Smooth muscle cell (in vitro differentiated cells): ENCODE measurements around the gene PCP4. TPM values are rescaled to one million over a fixed set of nuclear protein-coding genes. Genes with fewer than 3 reads are reported as not detected.

ENCODE experiments used
- DNase-seq: peaks from one replicate; lab custom pipeline; 2025; ENCODE audit not compliant: unreplicated experiment; lab: John Stamatoyannopoulos, UW
- H2AFZ ChIP-seq: fragments of 200-600 bp; sonication (generic); 2 replicates; pipeline ENCODE4 v1.6.0; 2016; ENCODE audit warnings: antibody characterized with exemption, low read depth, mild to moderate bottlenecking
- H3F3A ChIP-seq: fragments of 200-600 bp; sonication (generic); 2 replicates; pipeline ENCODE4 v1.6.0; 2017; ENCODE audit warnings: antibody characterized with exemption, low read depth
- H3K27ac ChIP-seq: fragments of 200-600 bp; sonication (generic); 2 replicates; pipeline ENCODE4 v1.5.1; 2016; ENCODE audit warnings: low read depth, mild to moderate bottlenecking
- H3K27me3 ChIP-seq: fragments of 200-600 bp; sonication (generic); 2 replicates; pipeline ENCODE4 v1.6.1; 2016; ENCODE audit warnings: low read depth, mild to moderate bottlenecking
- H3K36me3 ChIP-seq: fragments of 200-600 bp; sonication (generic); 2 replicates; pipeline ENCODE4 v1.5.1; 2016; ENCODE audit warnings: low read depth
- H3K4me1 ChIP-seq: fragments of 200-600 bp; sonication (generic); 2 replicates; pipeline ENCODE4 v1.5.1; 2016; ENCODE audit warnings: low read depth
- H3K4me2 ChIP-seq: fragments of 200-600 bp; sonication (generic); 2 replicates; pipeline ENCODE4 v1.6.0; 2016; ENCODE audit warnings: mild to moderate bottlenecking
- H3K4me3 ChIP-seq: fragments of 200-600 bp; sonication (generic); 2 replicates; pipeline ENCODE4 v1.5.1; 2016; ENCODE audit warnings: mild to moderate bottlenecking
- H3K79me2 ChIP-seq: fragments of 200-600 bp; sonication (generic); 2 replicates; pipeline ENCODE4 v1.6.0; 2016; ENCODE audit warnings: low read depth, mild to moderate bottlenecking
- H3K9ac ChIP-seq: fragments of 200-600 bp; sonication (generic); 2 replicates; pipeline ENCODE4 v1.6.0; 2016; ENCODE audit warnings: low read depth
- H3K9me3 ChIP-seq: fragments of 200-600 bp; sonication (generic); replicated peaks from 2 replicates; pipeline ENCODE4 v1.5.1; 2016; ENCODE audit warnings: low read depth
- H4K20me1 ChIP-seq: fragments of 200-600 bp; sonication (generic); 2 replicates; pipeline ENCODE4 v1.6.0; 2016; ENCODE audit warnings: low read depth
- CTCF ChIP-seq: fragments of 200-600 bp; sonication (generic); IDR thresholded peaks from 2 replicates; pipeline ENCODE4 v1.5.1; 2017; ENCODE audit warnings: borderline replicate concordance, mild to moderate bottlenecking, antibody characterized with exemption; ENCODE audit not compliant: insufficient read depth, poor library complexity, severe bottlenecking
- WGBS: methylation state at CpG from one replicate; pipeline ENCODE4 v1.1.7; 2016; ENCODE audit warnings: low lambda C conversion rate; 5-methylcytosine and 5-hydroxymethylcytosine counted together
- polyA plus RNA-seq: library from polyadenylated mRNA; unstranded; fragments of >200 nt; fragmentation: Nextera tagmentation; extraction: Ambion mirVana; gene quantifications from 2 replicates; pipeline ENCODE4 v1.2.1, GENCODE V29; 2016
- total RNA-seq: library from RNA; depleted of rRNA; stranded (reverse); fragments of >200 nt; gene quantifications from 2 replicates; pipeline ENCODE4 v1.2.3, GENCODE V29; 2014

Gene PCP4
- total RNA-seq (not detected in 2 replicates), polyA plus RNA-seq (0.77 TPM in 1 of 2 replicates, not detected in the other)

GRCh38 chr21:39867198-39867650 lies at the start of gene PCP4:
TSS of gene PCP4 (plus strand) at chr21:39867438. CDS start at chr21:39867502, 64 bp downstream.
- Histone ChIP-seq H3K27ac (no peak within 1 kb of the TSS), H3K4me3 (no peak within 1 kb of the TSS), H3K27me3 (peaks cover 24% of the 10 kb centered on the region), H3K79me2 (no peaks in the 10 kb centered on the region), H3K4me1 (no peaks in the 10 kb centered on the region), H3F3A (no peaks in the 10 kb centered on the region), H3K4me2 (no peak within 1 kb of the TSS), H3K36me3 (no peaks in the 10 kb centered on the region), H3K9ac (no peak within 1 kb of the TSS), H2AFZ (no peak within 1 kb of the TSS), H4K20me1 (no peaks in the 10 kb centered on the region), H3K9me3 (no peaks in the 10 kb centered on the region)
- peak; percentile 86 for TF ChIP-seq CTCF
- 12% methylated on average over 14 of the region's 14 CpGs for WGBS
- DNase-seq, result no peak

GRCh38 chr21:39818557-39818956 lies 48.7 kb upstream of the PCP4 start:
- no peaks in the 10 kb centered on the region for H4K20me1 ChIP-seq
- no peak overlapping the region for H3K4me3 ChIP-seq
- DNase-seq, result no peak
- TF ChIP-seq CTCF, result no peak
- H2AFZ ChIP-seq, result no peak overlapping the region
- H3K4me2 ChIP-seq, result no peak overlapping the region
- H3K9me3 ChIP-seq, result no peaks in the 10 kb centered on the region
- no peak overlapping the region for H3K27ac ChIP-seq
- no peaks in the 10 kb centered on the region for H3K79me2 ChIP-seq
- no peaks in the 10 kb centered on the region for H3K27me3 ChIP-seq
- H3K36me3 ChIP-seq, result no peaks in the 10 kb centered on the region
- H3F3A ChIP-seq, result no peaks in the 10 kb centered on the region
- H3K9ac ChIP-seq, result no peak overlapping the region
- 74% methylated on average over 2 of the region's 2 CpGs for WGBS
- H3K4me1 ChIP-seq, result no peaks in the 10 kb centered on the region

GRCh38 chr21:39822042-39822441 lies 45.2 kb upstream of the PCP4 start:
- H4K20me1 ChIP-seq, result no peaks in the 10 kb centered on the region
- H3F3A ChIP-seq, result no peaks in the 10 kb centered on the region

More at GRCh38 chr21:39822042-39822441, 45.2 kb upstream of the PCP4 start:
- 98% methylated on average over 3 of the region's 3 CpGs for WGBS
- no peak overlapping the region for H3K4me2 ChIP-seq
- H3K27me3 ChIP-seq, result no peaks in the 10 kb centered on the region
- no peak for DNase-seq
- no peak overlapping the region for H2AFZ ChIP-seq
- no peaks in the 10 kb centered on the region for H3K79me2 ChIP-seq
- H3K9me3 ChIP-seq, result no peaks in the 10 kb centered on the region
- H3K4me3 ChIP-seq, result no peak overlapping the region
- no peak for TF ChIP-seq CTCF
- H3K27ac ChIP-seq, result no peak overlapping the region
- H3K36me3 ChIP-seq, result no peaks in the 10 kb centered on the region
- no peaks in the 10 kb centered on the region for H3K4me1 ChIP-seq
- no peak overlapping the region for H3K9ac ChIP-seq
